GDM1 (cell line): ENCODE results near the gene DGKD.

Source experiments
- DNase-seq: peaks from one replicate; lab custom pipeline; 2025; lab: John Stamatoyannopoulos, UW

Gene DGKD

GRCh38 chr2:233428008-233428407 lies 73.7 kb downstream of the DGKD start:
- no peak for DNase-seq

GRCh38 chr2:233428438-233428837 lies 74.1 kb downstream of the DGKD start:
- DNase-seq, result no peak

- DNase-seq, result no peak
Observed at GRCh38 chr2:233429175-233429897, 75.0 kb downstream of the DGKD start.

GRCh38 chr2:233430081-233430480 lies 75.8 kb downstream of the DGKD start:
- no peak for DNase-seq

- no peak for DNase-seq
Observed at GRCh38 chr2:233430651-233431050, 76.4 kb downstream of the DGKD start.

- DNase-seq, result no peak
Observed at GRCh38 chr2:233433029-233433428, 78.7 kb downstream of the DGKD start.

- DNase-seq, result no peak
Observed at GRCh38 chr2:233433794-233434193, 79.5 kb downstream of the DGKD start.

- no peak for DNase-seq
Observed at GRCh38 chr2:233434666-233435330, 80.5 kb downstream of the DGKD start.

- no peak for DNase-seq
Observed at GRCh38 chr2:233435436-233436190, 81.3 kb downstream of the DGKD start.

- DNase-seq, result no peak
Observed at GRCh38 chr2:233436191-233436581, 81.9 kb downstream of the DGKD start.

- DNase-seq, result no peak
Observed at GRCh38 chr2:233436691-233437438, 82.6 kb downstream of the DGKD start.

GRCh38 chr2:233437439-233437955 lies 83.2 kb downstream of the DGKD start:
- no peak for DNase-seq

GRCh38 chr2:233438573-233439147 lies 84.4 kb downstream of the DGKD start:
- DNase-seq, result no peak

GRCh38 chr2:233439191-233439590 lies 84.9 kb downstream of the DGKD start:
- DNase-seq, result no peak

GRCh38 chr2:233440314-233440713 lies 86.0 kb downstream of the DGKD start:
- no peak for DNase-seq

- no peak for DNase-seq
Observed at GRCh38 chr2:233440714-233441113, 86.4 kb downstream of the DGKD start.

GRCh38 chr2:233441161-233442027 lies 87.1 kb downstream of the DGKD start:
- no peak for DNase-seq

- DNase-seq, result no peak
Observed at GRCh38 chr2:233442028-233442310, 87.7 kb downstream of the DGKD start.

- peak; percentile 55 for DNase-seq
Observed at GRCh38 chr2:233443511-233444183, 89.4 kb downstream of the DGKD start.

GRCh38 chr2:233444501-233444900 lies 90.2 kb downstream of the DGKD start:
- no peak for DNase-seq
